HG03280 (cell line): Measurements from ENCODE around the gene MLLT10.

ENCODE experiments used
- ATAC-seq: cut with Tn5 transposase; IDR thresholded peaks from one replicate; pipeline ENCODE4 v1.9.1; 2021; ENCODE audit warnings: mild to moderate bottlenecking, moderate library complexity; ENCODE audit not compliant: unreplicated experiment

The MLLT10 gene

DNA sequence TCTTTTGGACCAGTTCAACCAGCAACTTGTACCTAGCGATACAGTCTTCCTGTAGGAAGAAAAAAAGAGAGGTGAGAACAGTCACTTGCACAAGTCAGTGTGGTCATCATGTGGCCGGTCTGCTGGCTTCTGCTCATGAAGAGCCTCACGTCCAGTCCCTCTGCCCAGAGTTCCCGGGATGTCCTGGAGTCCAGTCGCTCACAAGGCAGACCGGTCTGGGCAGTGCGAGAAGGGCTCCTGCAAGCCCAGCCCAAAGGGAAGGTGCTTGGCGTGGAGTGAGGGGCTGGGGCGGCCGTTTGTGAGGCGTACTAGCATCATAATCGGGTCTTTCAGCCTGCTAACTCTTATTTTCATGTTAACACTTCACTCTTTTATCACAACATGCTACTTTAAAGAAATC lies 222.7 kb downstream of the MLLT10 start:
- ATAC-seq = no peak

DNA sequence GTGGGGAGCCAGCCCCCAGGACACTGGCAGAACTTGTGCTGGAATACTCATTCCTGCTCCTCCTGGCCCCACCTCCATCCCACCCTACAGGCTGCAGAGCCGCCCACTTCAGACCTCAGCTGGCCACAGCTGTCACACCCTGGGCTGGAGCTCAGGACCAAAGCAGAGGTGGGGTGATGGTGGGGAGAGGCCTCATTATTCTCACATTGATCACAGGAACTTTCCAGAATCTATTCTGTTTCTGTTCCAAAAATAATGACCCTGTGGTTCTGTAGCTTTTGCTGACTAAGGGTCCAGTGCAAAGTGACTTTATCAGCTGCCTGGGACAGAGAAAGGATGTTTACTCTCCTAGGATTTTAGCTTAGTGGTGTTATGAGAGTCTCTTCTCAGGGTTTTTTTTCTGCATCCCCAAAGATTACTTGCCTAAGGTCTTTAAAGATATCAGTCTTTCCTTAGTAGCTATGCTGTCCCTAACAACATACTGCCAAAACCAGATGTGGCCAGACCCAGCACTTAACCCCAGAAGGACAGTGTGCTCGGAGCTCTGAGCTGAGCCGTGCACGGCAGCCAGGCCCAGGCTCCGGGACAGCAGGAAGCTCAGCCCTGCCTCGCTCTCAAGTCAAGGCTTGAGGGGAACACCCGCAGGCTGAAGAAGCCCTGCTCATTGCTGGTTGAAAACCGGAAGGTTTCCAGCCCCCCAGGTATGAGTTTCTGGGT lies 223.3 kb downstream of the MLLT10 start:
- no peak for ATAC-seq

DNA sequence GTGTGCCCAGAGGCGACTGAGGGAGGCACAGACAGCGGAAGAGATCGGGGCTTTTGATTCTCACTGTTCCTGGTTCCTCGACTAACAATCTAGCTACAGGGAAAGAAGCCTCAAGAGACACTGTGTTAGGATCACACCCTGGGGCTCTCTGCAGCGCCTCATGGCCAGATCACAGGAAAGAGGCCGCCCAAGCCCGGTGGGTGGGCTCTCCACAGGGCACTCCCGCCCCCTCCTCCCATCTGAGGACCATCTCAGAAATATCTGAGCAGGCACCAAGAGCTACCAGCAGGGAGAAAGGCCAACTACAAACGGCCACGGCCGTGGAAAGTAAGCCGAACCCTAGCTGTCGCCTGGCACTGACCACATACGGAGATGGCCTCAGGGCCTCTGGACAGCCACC lies 224.2 kb downstream of the MLLT10 start:
- no peak for ATAC-seq

DNA sequence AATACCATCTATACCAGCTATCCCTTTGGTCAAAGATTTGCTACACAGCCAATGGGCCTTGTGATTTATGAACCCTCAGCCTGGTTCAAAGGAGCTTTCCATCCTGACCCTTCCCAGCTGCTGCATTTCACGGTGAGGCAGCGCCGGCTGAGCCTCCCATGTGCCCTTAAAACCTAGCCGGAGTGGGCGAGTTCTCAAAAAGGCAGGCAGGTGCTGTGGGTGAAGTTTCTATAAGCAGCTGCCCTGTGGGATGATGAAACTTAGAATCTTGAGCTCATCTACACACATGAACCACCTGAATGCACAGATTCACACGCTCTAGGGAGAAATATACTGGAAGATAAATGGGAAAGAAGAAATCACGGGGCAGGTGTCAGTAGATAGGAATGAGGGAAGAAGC lies 224.7 kb downstream of the MLLT10 start:
- ATAC-seq = no peak

DNA sequence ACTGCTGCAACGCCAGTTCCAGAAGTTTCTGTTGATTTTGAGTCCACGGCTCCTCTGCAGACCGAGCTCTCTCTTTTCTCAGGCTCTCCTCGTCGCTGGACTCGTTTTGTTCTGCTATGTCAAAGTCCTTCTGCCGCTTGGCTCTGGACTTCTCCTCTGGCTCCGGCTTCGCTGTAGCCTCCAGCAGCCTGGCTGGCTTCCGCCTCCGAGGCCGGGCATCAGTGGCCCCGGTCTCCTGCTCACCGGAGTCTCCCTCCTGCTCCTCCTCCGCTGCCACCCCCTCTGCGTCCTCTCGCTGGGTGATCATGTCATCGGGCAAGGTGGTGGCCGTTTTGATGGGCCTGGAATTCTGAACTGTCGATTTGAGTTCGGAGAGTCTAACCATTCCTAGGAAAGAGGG lies 225.2 kb downstream of the MLLT10 start:
- no peak for ATAC-seq

DNA sequence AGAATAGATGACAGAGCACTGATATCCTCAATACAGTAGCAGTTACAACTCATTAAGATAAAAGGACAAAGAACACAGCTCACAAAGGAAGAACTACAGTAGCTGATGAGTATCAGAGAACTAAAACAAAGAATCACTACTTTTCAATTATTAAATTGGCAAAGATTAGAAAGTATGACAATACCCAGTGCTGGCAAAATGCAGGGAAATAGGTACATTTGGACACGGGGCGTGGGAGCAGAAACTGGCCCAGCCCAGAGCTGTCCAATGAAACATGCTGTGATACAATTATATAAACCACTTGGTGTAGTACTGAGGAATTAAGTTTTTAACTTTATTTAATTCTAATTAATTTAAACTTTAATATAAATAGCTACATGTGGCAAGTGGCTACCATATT lies 226.3 kb downstream of the MLLT10 start:
- no peak for ATAC-seq

DNA sequence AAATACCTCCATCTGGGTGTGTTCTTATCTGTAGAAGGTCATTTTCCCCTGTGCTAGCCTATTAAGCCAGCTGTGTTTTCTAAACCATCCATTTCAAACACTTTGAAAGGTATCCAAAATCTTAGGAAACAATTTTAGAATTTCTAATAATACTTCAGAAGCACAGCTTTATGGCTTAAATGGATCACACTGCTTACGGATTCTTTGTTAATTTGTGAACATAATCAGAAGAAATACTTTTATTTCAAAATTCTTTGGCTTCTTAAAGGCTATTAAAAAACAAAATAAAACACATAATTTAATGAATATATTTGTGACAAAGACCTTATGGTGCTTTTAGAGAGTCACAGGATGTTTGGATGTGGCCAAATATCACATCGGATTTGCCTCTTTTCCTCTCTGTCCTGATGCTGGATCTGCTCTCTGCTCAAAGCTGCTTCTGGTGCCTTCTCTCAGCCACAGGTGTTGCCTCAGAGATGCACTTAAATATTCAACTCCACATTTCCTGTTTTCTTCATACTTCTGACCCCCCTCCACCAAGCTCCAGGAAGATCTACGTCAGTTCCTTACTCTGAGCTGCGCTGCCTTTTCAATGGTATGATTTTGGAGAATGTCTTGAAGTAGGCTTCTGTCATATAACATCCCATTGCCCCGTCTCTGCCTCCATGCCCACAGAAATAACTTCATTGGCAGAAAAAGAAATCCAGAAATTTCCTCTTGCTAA lies 230.6 kb downstream of the MLLT10 start:
- no peak for ATAC-seq

DNA sequence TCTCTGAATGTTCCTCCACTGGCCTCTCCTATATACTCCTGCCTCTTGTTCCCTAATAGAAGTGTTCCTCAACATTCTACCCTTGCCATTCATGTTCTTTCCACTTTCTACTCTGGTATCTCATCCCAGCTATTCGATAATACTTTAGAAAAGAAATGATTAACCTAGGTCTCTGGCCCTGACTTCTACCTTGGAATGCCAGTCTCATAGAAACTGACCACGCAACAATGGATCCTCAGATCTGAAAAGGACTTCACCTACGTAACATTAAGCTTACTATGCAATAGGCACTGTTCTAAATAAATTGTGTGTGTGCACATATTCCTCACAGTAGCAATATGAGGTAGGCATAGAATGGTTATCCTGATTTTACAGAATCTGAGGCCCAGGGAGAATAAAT lies 235.0 kb downstream of the MLLT10 start:
- no peak for ATAC-seq

DNA sequence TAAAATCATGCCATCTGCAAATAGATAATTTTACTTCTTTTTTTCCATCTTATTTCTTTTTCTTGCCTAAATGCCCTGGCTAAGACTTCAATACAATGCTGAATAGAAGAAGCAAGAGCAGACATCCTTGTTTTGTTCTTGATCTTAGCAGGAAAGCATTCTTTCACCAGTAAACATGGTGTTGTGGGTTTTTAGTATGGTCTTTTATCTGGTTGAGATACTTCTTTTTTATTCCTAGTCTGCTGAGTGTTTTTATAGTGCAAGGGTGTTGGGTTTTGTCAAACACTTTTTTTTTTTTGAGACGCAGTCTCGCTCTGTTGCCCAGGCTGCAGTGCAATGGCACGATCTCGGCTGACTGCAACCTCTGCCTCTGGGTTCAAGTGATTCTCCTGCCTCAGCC lies 237.2 kb downstream of the MLLT10 start:
- no peak for ATAC-seq

DNA sequence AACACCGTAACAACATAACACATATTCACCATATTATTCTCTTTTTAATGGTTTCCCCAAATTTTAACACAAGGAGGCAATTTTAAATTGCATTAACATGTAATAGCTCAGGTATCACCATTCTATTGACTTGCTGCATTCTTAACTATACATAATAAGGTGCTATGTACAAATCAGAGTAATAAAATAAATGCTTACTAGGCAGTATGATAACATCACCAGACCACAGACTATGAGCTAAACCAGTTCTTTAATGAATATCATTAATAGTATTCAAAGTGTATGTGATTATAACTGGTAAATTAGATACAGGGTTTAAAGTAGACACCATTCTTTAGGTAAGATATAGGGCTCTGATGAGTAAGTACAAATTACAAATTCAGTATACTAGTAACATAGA lies 242.9 kb downstream of the MLLT10 start:
- ATAC-seq = no peak

DNA sequence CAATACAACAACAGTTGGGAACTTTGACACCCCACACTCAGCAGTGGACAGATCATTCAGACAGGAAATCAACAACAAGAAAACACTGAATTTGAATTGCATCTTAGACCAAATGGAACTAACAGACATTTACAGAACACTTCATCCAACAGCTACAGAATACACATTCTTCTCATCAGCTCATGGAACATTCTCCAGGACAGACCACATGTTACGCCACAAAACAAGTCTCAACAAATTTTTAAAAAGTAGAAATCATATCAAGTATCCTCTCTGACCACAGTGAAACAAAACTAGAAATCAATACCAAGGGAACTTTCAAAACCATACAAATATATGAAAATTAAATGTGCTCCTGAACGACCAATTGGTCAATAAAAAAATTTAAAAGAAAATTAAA lies 257.2 kb downstream of the MLLT10 start:
- ATAC-seq = no peak
